Measurements from ENCODE around the gene NAV1. TPM values are rescaled to one million over a fixed set of nuclear protein-coding genes. Genes with fewer than 3 reads are reported as not detected.

The NAV1 gene
- total and polyA plus RNA-seq, 2 experiments from 2014 or later, result 22.7 to 37.4 TPM

GRCh38 chr1:201562659-201563405 is 23.9 kb downstream of the NAV1 start (continued):
- TF ChIP-seq, protein P1, sequence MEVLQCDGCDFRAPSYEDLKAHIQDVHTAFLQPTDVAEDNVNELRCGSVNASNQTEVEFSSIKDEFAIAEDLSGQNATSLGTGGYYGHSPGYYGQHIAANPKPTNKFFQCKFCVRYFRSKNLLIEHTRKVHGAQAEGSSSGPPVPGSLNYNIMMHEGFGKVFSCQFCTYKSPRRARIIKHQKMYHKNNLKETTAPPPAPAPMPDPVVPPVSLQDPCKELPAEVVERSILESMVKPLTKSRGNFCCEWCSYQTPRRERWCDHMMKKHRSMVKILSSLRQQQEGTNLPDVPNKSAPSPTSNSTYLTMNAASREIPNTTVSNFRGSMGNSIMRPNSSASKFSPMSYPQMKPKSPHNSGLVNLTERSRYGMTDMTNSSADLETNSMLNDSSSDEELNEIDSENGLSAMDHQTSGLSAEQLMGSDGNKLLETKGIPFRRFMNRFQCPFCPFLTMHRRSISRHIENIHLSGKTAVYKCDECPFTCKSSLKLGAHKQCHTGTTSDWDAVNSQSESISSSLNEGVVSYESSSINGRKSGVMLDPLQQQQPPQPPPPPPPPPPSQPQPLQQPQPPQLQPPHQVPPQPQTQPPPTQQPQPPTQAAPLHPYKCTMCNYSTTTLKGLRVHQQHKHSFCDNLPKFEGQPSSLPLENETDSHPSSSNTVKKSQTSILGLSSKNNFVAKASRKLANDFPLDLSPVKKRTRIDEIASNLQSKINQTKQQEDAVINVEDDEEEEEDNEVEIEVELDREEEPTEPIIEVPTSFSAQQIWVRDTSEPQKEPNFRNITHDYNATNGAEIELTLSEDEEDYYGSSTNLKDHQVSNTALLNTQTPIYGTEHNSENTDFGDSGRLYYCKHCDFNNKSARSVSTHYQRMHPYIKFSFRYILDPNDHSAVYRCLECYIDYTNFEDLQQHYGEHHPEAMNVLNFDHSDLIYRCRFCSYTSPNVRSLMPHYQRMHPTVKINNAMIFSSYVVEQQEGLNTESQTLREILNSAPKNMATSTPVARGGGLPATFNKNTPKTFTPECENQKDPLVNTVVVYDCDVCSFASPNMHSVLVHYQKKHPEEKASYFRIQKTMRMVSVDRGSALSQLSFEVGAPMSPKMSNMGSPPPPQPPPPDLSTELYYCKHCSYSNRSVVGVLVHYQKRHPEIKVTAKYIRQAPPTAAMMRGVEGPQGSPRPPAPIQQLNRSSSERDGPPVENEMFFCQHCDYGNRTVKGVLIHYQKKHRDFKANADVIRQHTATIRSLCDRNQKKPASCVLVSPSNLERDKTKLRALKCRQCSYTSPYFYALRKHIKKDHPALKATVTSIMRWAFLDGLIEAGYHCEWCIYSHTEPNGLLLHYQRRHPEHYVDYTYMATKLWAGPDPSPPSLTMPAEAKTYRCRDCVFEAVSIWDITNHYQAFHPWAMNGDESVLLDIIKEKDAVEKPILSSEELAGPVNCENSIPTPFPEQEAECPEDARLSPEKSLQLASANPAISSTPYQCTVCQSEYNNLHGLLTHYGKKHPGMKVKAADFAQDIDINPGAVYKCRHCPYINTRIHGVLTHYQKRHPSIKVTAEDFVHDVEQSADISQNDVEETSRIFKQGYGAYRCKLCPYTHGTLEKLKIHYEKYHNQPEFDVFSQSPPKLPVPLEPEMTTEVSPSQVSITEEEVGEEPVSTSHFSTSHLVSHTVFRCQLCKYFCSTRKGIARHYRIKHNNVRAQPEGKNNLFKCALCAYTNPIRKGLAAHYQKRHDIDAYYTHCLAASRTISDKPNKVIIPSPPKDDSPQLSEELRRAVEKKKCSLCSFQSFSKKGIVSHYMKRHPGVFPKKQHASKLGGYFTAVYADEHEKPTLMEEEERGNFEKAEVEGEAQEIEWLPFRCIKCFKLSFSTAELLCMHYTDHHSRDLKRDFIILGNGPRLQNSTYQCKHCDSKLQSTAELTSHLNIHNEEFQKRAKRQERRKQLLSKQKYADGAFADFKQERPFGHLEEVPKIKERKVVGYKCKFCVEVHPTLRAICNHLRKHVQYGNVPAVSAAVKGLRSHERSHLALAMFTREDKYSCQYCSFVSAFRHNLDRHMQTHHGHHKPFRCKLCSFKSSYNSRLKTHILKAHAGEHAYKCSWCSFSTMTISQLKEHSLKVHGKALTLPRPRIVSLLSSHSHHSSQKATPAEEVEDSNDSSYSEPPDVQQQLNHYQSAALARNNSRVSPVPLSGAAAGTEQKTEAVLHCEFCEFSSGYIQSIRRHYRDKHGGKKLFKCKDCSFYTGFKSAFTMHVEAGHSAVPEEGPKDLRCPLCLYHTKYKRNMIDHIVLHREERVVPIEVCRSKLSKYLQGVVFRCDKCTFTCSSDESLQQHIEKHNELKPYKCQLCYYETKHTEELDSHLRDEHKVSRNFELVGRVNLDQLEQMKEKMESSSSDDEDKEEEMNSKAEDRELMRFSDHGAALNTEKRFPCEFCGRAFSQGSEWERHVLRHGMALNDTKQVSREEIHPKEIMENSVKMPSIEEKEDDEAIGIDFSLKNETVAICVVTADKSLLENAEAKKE (CRISPR knock-in tag; IDR thresholded peaks at IDR 0.05), result no peak
- no peak for TF ChIP-seq EZH2 (IDR thresholded peaks at IDR 0.05; ENCODE audit: low read depth, unreplicated experiment)
- TF ChIP-seq, protein P2, sequence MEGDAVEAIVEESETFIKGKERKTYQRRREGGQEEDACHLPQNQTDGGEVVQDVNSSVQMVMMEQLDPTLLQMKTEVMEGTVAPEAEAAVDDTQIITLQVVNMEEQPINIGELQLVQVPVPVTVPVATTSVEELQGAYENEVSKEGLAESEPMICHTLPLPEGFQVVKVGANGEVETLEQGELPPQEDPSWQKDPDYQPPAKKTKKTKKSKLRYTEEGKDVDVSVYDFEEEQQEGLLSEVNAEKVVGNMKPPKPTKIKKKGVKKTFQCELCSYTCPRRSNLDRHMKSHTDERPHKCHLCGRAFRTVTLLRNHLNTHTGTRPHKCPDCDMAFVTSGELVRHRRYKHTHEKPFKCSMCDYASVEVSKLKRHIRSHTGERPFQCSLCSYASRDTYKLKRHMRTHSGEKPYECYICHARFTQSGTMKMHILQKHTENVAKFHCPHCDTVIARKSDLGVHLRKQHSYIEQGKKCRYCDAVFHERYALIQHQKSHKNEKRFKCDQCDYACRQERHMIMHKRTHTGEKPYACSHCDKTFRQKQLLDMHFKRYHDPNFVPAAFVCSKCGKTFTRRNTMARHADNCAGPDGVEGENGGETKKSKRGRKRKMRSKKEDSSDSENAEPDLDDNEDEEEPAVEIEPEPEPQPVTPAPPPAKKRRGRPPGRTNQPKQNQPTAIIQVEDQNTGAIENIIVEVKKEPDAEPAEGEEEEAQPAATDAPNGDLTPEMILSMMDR (conservative IDR thresholded peaks at IDR 0.05; ENCODE audit: low read depth in 2 of 2), result no peak
- TF ChIP-seq CREB1 (CRISPR knock-in tag; IDR thresholded peaks at IDR 0.05; ENCODE audit: low read depth), result no peak
- TF ChIP-seq JUNB (IDR thresholded peaks at IDR 0.05; ENCODE audit: unreplicated experiment), result no peak

DNA sequence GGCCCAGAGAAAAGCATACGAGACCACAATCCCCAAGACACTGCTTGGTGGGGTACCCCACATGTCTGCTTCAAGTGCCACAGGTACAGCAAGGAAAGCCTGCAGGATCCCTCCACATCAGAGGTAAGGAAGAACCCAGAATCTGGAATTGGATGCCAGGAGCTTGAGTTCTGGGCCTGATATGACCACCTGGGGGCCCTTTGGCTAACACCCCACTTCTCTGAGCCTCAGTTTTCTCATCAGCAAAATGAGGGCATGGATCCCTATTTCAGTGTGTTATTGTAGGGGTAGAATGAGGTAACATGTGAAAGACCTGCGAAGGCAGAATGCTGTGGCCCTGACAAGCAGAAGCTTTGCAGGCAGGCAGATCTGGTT is 24.5 kb downstream of the NAV1 start:
- Histone ChIP-seq H2AFZ (no peak overlapping the region), H3K4me2 (no peak overlapping the region), H3K36me3 (ENCODE audit: insufficient read depth) (no peaks in the 10 kb centered on the region), H3K9me2 (ENCODE audit: insufficient read depth) (no peaks in the 10 kb centered on the region), H3K4me3 (no peak overlapping the region), H3F3A (replicated peaks; ENCODE audit: low read depth) (no peaks in the 10 kb centered on the region), H3K4me1 (ENCODE audit: insufficient read depth) (no peaks in the 10 kb centered on the region; the same call in 1 of the 2 replicates), H3K79me2 (replicated peaks; ENCODE audit: insufficient read depth) (no peaks in the 10 kb centered on the region), H4K20me1 (replicated peaks; ENCODE audit: insufficient read depth) (no peaks in the 10 kb centered on the region), H3K27ac (ENCODE audit: low read depth) (no peak overlapping the region), H3K27me3 (ENCODE audit: insufficient read depth) (no peaks in the 10 kb centered on the region)
- ATAC-seq, result no peak
- H3K9me3 Mint-ChIP-seq, result no peaks in the 10 kb centered on the region
- H3K4me1 Mint-ChIP-seq, result peaks cover 19% of the 10 kb centered on the region
- peaks cover 18% of the 10 kb centered on the region for H3K27me3 Mint-ChIP-seq (ENCODE audit: insufficient read depth, low read depth, poor library complexity)
- H3K4me3 Mint-ChIP-seq, result no peak overlapping the region
- no peak for DNase-seq (ENCODE audit: low spot score)
- H3K27ac Mint-ChIP-seq, result no peak overlapping the region
- H3K36me3 Mint-ChIP-seq (ENCODE audit: low read depth), result no peaks in the 10 kb centered on the region
- TF ChIP-seq ETS1 (IDR thresholded peaks at IDR 0.05) (no peak), EZH2 (IDR thresholded peaks at IDR 0.05; ENCODE audit: low read depth, unreplicated experiment) (no peak), CREB1 (CRISPR knock-in tag; IDR thresholded peaks at IDR 0.05; ENCODE audit: low read depth) (no peak), JUNB (IDR thresholded peaks at IDR 0.05; ENCODE audit: unreplicated experiment) (no peak), POLR2AphosphoS5 (IDR thresholded peaks at IDR 0.05; ENCODE audit: low read depth) (no peak), ZNF114 (CRISPR knock-in tag; IDR thresholded peaks at IDR 0.05) (no peak)
